VCaP (cell line): ENCODE data around the gene PLD3.

Experiments
- H3K27ac ChIP-seq: fragments of 450-650 bp; 2 replicates; pipeline ENCODE4 v1.5.1; 2017
- TF ChIP-seq, protein P1 (sequence below): fragments of 450-650 bp; conservative IDR thresholded peaks from 2 replicates; pipeline ENCODE4 v1.5.1; 2017; ENCODE audit warnings: mild to moderate bottlenecking, moderate library complexity

The PLD3 gene

GRCh38 chr19:40414542-40415535 is 66.3 kb downstream of the PLD3 start:
- no peak overlapping the region for H3K27ac ChIP-seq
- TF ChIP-seq, protein P1, sequence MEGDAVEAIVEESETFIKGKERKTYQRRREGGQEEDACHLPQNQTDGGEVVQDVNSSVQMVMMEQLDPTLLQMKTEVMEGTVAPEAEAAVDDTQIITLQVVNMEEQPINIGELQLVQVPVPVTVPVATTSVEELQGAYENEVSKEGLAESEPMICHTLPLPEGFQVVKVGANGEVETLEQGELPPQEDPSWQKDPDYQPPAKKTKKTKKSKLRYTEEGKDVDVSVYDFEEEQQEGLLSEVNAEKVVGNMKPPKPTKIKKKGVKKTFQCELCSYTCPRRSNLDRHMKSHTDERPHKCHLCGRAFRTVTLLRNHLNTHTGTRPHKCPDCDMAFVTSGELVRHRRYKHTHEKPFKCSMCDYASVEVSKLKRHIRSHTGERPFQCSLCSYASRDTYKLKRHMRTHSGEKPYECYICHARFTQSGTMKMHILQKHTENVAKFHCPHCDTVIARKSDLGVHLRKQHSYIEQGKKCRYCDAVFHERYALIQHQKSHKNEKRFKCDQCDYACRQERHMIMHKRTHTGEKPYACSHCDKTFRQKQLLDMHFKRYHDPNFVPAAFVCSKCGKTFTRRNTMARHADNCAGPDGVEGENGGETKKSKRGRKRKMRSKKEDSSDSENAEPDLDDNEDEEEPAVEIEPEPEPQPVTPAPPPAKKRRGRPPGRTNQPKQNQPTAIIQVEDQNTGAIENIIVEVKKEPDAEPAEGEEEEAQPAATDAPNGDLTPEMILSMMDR: no peak

GRCh38 chr19:40415768-40416167 is 67.3 kb downstream of the PLD3 start:
- H3K27ac ChIP-seq: no peak overlapping the region
- TF ChIP-seq, protein P1: no peak

- no peak overlapping the region for H3K27ac ChIP-seq
- TF ChIP-seq, protein P1: no peak
These were observed 68.6 kb downstream of the PLD3 start for GRCh38 chr19:40416918-40417642.

- TF ChIP-seq, protein P1: no peak
- no peak overlapping the region for H3K27ac ChIP-seq
These were observed 69.1 kb downstream of the PLD3 start for GRCh38 chr19:40417643-40417981.

DNA sequence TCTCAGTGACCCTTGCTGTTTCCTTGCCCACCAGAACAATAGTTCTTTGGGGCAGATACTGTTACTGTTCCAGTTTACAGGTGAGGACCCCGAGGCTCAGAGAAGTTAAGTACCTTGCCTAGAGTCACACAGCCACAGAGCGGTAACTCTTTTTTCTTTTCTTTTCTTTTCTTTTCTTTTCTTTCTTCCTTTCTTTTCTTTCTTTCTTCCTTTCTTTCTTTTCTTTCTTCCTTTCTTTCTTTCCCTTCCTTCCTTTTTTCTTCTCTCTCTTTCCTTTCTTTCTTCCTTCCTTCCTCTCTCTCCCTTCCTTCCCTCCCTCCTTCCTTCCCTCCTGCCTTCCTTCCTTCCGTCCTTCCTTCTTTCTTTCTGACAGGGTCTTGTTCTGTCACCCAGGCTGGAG is 69.5 kb downstream of the PLD3 start:
- H3K27ac ChIP-seq: no peak overlapping the region
- TF ChIP-seq, protein P1: no peak

DNA sequence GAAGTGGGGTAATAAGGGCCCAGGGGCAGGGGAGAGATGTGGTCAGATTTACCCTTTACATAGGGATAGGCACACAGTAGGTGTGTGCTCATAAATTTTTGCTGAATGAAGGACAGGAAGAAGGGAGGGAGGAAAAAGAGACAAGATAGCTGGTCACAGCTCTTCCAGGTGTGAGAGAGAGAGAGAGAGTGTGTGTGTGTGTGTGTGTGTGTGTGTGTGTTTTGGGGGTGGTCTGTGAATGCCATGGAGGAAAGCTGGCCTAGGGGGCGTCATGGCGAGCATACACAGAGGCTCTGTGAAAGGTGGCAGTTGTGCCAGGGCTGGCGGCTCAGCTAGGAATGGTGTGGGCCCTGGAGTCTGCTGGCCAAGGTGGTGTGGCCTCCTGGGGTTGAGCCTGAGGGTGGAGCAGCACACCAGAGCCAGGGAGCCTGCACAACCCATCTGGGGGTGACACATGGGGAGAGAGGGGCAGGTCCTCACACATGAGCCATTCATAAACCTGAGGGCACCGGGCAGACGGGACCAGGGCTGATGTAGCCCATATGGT is 70.6 kb downstream of the PLD3 start:
- H3K27ac ChIP-seq: no peak overlapping the region
- TF ChIP-seq, protein P1: no peak

DNA sequence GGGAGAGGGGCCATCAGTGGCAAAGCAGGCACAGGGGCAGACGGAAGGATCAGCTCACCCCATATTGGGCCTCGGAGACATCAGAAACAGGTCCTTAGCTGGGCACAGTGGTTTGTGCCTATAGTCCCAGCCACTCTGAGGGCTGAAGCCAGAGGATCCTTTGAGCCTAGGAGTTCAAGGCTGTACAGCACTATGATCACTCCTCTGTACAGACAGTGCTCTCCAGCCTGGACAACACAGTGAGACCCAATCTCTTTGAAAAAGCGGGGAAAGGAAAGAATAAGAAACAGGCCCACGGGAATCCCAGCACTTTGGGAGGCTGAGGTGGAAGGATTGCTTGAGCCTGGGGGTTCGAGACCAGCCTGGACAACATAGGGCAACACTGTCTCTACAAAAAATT is 71.3 kb downstream of the PLD3 start:
- TF ChIP-seq, protein P1: no peak
- no peak overlapping the region for H3K27ac ChIP-seq
